Cardiac septum (tissue), 1 donor: ENCODE results near the gene C19orf12. TPM values are rescaled to one million over a fixed set of nuclear protein-coding genes. Genes with fewer than 3 reads are reported as not detected.
A peak's percentile ranks its signal among the peaks of the same experiment; 100 is the strongest.

ENCODE experiments used
- DNase-seq: peaks from one replicate; pipeline ENCODE4 v3.0.0-alpha.2; 2020; ENCODE audit warnings: low spot score
- intact Hi-C: fragments of 100-400 bp; cut with DNase I; formaldehyde crosslinking; loops from one replicate; pipeline ENCODE4 v1.14.0; 2022
- total RNA-seq: library from RNA; stranded (reverse); fragmentation: NEBNext Ultra II Directional; extraction: Animal tissue kit (Norgen Biotek cat#: 25700); gene quantifications from one replicate; pipeline ENCODE4 v1.2.1, GENCODE V29; 2021
- donor health status: DM: no; HTN: no; CAD: no.

Gene C19orf12
- total RNA-seq, 1 donor from 2014 or later: 38.0 TPM

DNA sequence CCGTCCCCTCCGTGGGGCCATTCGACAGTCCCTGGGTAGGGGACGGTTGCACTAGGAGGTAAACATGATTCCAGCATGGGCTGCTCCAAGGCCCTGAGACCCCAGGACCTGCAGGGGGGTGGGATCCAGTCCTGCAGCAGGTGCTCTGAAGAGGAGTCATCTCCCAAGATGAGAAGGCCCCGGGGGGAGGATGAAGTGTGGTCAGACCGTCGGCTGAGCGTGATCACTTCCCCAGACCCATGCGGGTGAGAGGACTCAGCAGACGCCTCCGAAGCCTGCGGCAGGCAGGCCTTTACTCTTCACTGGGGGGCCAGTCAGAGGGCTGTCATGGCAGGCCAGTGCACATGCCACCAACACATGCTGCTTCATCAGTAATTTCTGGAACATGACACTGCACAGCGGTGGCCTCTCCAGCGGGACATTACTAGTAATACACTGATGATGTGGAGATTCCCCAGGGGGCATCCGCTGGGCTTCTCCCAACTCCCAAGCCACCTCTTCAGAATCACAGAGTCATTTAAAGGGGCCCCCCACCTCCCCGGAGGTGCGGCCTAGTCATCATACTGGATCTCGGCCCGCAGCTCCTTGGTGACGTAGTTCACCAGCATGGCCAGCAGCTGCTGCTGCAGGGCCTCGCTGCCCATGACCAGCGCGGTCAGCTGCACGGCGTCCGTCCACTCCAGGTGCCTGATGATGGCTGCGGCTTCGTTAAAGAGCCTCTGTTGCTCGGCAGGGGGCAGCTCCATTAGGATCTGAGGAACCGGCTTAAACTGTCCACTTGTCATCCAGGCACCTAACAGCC, 12.7 kb downstream of the C19orf12 start:
- intact Hi-C loops: no loop called here
- DNase-seq: no peak

DNA sequence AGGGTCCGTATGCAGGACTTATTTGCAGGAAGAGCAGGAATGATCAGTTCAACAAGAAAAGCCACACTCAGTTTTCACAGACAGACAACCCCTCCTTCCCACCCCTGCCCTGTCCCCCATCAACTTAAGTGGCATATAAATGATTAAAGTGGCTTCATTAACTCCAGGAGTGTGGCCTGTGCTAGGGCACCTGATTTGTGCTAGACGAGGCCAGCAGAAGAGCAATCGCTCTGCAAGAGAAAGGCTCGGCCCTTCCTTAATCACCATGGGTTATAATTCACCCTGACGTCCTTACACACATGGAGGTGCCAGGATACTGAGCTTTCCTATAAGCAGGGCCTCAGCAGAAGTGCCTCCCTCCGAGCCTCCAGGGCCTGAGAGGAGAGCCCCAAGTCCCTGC, 14.6 kb downstream of the C19orf12 start:
- no peak for DNase-seq
- intact Hi-C loops: no loop called here

- DNase-seq: no peak
- intact Hi-C loops: no loop called here
Observed at GRCh38 chr19:29699861-29700260, 15.2 kb downstream of the C19orf12 start.

DNA sequence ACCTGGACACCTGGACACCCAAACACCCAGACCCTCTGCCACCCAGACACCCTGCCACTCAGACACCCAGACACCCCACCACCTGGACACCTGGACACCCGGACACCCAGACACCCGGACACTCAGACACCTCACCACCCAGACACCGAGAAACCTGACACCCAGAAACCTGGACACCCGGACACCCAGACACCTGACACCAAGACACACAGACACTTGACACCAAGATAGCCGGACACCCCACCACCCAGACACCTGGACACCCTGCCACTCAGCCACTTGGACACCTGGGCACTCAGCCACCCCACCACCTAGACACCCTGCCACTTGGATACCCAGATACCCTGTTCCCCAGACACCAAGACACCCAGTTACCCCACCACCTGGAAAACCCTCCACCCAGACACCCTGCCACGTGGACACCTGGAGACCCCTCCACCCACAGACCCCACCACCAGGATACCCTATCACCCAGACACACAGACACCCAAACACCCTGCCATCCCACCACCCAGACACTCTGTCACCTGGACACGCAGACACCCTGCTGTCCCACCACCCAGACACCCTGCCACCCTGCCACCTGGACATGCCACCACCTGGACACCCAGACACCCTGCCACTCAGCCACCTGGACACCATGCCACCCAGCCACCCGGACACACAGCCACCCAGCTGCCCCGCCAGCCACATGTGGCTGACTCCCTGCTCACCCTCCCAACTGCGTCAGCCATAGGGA, 17.4 kb downstream of the C19orf12 start:
- intact Hi-C loops: no loop called here
- DNase-seq: no peak

- intact Hi-C loops: no loop called here
Observed at GRCh38 chr19:29696565-29696846, 18.6 kb downstream of the C19orf12 start.

GRCh38 chr19:29695765-29696564, 19.1 kb downstream of the C19orf12 start:
- intact Hi-C loops: loop anchor here (2.0 kb wide), 2 partner anchors 21 to 85 kb away; no protein-coding TSS in a partner anchor
- no peak for DNase-seq

More at GRCh38 chr19:29696565-29696846, 18.6 kb downstream of the C19orf12 start:
- no peak for DNase-seq

DNA sequence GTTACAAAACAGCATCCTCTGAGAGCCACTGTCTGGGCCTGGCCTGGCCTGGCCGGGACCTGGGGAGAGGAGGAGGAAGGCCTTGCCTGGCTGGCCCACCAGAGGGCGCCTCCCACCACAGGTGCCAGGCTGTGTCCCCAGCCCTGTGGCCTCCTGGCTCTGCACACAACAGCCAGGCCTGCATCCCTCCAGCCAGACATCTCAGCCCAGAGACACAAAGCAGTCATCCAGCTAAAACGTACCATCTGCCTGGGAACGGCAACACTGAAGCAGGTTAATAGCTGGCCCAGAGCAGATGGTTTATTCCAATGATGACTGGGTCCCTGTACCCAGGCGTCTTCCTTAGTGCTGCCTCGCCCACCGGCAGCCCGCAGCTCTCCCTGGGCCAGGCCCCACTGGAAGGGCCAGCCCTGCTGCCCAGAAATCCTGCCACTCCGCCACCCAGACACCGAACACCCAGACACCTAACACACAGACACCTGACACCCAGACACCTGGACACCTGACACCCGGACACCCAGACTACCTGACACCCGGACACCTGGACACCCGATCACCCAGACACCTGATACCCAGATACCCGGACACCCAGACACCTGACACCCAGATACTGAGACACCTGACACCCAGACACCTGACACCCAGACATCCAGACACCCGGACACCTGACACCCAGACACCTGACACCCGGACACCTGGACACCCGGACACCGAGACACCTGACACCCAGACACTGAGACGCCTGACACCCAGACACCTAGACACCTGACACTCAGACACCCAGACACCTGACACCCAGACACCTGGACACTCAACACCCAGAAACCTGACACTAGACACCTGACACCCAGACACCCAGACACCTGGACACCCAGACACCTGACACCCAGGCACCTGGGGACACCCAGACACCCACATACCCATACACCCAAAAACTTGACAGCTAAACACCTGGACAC, 20.1 kb downstream of the C19orf12 start:
- intact Hi-C loops: loop anchor here (2.0 kb wide), 2 partner anchors 22 to 84 kb away; no protein-coding TSS in a partner anchor

GRCh38 chr19:29694161-29694560, 20.9 kb downstream of the C19orf12 start:
- intact Hi-C loops: loop anchor here (2.0 kb wide), 2 partner anchors 23 to 83 kb away; no protein-coding TSS in a partner anchor
- no peak for DNase-seq

More for the DNA sequence above, 20.1 kb downstream of the C19orf12 start:
- DNase-seq: peak; percentile 91

DNA sequence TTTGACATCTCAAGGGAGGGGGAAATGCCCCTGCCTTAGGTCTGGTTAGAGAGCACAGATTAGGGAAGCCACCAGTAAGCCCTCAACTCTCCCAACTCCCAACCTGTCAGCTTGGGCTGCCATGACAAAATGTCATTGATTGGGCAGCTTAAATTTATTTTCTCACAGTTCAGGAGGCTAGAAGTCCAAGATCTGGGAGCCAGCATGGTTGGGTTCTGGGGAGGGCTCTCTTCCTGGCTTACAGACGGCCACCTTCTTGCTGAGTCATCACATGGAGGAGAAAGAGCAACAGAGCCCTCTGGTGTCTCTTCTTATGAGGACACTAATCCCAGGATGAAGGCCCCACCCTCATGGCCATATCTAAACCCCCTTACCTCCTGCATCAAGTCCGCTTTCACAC, 24.2 kb downstream of the C19orf12 start:
- intact Hi-C loops: no loop called here
- no peak for DNase-seq

DNA sequence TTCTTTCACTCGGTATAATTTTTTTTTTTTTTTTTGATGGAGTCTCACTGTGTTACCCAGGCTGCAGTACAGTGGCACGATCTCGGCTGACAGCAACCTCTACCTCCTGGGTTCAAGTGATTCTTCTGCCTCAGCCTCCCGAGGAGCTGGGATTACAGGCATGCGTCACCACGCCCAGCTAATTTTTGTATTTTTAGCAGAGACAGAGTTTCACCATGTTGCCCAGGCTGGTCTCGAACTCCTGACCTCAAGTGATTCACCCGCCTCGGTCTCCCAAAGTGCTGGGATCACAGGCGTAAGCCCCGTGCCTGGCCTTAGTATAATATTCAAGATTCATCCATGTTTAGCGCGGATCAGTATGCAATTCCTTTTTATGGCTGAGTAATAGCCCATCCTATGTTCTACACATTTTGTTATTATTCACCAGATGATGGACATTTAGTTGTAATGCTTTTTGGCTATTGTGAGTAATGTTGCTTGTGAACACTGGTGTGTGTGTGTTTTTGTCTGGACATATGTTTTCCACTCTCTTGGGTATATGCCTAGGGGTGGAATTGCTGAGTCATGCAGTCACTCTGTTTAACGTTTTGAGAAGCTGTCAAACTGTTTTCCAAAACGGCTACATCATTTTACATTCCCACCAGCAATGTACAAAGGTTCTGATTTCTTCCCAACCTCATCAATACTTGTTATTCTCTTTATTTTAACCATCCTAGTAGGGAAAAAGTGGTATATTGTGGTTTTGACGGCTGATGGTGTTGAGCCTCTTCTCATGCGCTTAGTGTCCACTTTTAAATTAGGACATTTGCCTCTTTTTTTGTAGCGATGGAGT, 26.9 kb downstream of the C19orf12 start:
- intact Hi-C loops: loop anchor here (5.0 kb wide), 1 partner anchor 41 kb away; no protein-coding TSS in a partner anchor
- DNase-seq: no peak

DNA sequence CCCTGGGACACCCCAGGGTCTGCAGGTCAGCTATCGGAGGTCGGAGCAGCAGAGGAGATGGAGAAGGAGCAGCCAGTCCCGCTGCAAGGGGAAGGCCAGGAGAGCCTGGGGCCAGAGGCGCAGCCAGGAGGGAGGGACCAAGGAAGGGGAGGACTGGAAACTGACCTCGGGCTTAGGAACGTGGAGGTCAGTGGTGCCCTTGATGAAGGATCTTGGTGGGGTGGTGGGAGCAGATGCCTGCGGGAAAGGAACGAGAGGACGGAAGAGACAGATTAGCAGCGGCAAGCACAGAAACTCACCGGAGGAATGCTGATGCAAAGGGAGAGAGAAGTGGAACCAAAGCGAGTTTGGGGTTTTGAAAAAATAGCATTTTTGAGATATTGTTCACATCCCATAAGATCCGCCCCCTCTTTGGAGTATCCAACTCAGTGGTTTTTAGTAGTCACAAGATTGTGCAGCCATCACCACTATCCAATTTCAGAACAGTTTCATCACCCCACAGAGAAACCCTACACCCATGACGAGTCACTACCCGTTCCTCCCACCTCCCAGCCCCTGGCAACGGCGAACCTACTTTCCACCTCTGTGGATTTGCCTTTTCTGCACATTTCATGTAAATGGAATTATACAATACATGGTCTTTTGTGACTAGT, 27.7 kb downstream of the C19orf12 start:
- intact Hi-C loops: loop anchor here (5.0 kb wide), 1 partner anchor 40 kb away; no protein-coding TSS in a partner anchor
- DNase-seq: no peak

DNA sequence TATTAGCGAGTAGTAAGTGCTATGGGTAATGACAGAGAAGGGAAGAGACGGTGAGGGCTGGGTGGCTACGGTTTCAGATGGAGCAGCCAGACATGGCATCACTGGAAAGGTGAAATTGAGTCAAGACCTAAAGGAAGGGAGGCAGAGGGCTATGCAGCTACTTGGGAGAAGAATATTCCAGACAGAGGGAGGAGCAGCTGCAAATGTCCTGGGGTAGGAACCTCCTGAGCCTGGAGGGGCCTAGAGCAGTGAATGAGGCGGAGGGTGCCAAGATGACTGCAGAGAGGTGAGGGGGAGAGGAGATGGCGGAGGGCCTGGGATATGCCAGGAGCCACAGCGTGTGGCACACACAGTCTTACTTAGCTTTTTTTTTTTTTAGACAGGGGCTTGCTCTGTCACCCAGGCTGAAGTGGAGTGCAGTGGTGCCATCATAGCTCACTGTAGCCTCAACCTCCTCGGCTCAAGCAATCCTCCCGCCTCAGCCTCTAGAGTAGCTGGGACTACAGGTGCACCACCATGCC, 28.7 kb downstream of the C19orf12 start:
- DNase-seq: no peak
- intact Hi-C loops: loop anchor here (5.0 kb wide), 1 partner anchor 39 kb away; no protein-coding TSS in a partner anchor

GRCh38 chr19:29685326-29685725, 29.7 kb downstream of the C19orf12 start:
- DNase-seq: no peak
- intact Hi-C loops: loop anchor here (5.0 kb wide), 1 partner anchor 38 kb away; no protein-coding TSS in a partner anchor

DNA sequence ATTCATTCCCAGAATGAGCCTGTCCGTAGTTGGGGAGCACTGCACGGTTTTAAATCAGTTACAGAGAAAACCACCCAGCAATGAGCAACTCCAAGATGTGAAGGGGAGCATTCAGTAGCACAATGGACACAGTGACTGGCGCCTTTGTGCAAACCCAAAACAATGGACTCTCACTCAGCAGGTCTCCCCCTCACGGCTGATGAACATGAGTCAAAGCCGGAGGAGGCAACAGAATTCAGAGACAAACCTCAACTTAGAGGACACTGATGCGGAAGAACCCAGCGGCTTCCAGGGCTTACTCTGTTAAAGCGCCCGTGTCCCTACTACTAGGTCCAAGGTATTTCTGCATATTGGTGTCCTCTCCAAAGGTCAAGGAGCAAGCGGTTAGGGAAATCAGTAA, 32.1 kb downstream of the C19orf12 start:
- intact Hi-C loops: no loop called here
- DNase-seq: no peak

GRCh38 chr19:29682236-29682895, 32.7 kb downstream of the C19orf12 start:
- DNase-seq: no peak
- intact Hi-C loops: no loop called here

DNA sequence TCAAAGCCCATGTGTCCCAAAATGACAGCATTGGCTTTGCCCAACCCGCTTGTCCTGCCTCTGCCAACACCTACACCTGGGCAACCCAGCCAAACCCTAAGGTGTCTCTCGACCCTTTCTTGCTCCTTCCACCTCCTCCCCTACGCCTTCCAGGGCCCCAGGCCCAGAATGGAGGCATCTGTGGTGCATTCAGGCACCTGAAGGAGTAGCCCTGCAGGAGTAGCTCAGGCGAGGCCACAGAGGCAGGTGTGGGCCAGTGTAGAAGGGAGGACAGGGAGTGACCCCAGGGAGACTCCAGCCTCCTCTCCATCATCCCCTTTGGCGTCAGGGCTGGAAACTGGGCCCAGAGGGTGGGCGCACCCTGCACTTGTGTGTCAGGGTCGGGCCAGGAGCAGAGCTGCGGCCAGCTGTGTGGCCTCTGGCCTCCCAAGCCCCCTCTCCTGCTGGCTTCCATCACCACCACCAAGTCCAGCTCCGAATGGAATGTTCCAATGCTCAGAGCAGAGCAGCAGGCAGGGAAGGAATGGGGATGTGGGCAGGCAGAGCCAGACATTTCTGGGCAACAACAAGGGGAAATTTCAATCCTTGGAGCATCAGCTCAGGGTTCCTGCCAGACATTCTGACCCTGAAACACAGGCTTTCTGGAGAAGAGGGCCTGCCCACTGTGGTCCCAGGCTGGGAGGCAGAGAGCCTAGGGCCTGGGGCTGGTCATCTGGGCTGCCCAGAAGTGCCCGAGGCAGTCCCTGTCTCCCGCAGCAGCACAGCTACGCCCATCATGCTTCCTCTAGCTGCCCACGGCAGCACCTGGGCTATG, 33.4 kb downstream of the C19orf12 start:
- DNase-seq: no peak
- intact Hi-C loops: no loop called here
